HG02970 (cell line): ENCODE data around the gene EML1.
"Not testable (repeated sequence)": the region's sequence is repeated elsewhere in the genome, so short reads cannot be mapped to it uniquely, and the experiment has no call there.

Source experiments
- ATAC-seq: cut with Tn5 transposase; IDR thresholded peaks from one replicate; pipeline ENCODE4 v1.9.1; 2021; ENCODE audit warnings: mild to moderate bottlenecking, moderate library complexity, moderate number of reproducible peaks; ENCODE audit not compliant: unreplicated experiment, low FRiP score

EML1 gene

DNA sequence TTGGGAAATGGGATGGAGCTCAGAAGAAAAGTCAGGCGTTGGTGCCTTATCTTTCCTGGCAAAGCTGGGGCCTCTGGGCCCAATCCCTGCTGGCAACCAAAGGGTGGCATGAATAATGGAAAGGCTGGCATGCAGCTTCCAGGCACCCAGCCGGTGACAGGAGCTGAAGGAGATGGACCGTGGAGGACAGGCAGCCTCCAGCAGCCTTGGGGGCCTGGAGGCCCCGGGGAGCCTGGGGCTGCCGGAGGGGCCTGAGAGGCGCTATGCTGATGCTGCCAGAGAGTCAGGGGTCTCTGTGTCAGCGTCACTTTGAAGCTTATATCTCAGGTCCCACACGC lies 38.2 kb upstream of the EML1 start:
- no peak for ATAC-seq

DNA sequence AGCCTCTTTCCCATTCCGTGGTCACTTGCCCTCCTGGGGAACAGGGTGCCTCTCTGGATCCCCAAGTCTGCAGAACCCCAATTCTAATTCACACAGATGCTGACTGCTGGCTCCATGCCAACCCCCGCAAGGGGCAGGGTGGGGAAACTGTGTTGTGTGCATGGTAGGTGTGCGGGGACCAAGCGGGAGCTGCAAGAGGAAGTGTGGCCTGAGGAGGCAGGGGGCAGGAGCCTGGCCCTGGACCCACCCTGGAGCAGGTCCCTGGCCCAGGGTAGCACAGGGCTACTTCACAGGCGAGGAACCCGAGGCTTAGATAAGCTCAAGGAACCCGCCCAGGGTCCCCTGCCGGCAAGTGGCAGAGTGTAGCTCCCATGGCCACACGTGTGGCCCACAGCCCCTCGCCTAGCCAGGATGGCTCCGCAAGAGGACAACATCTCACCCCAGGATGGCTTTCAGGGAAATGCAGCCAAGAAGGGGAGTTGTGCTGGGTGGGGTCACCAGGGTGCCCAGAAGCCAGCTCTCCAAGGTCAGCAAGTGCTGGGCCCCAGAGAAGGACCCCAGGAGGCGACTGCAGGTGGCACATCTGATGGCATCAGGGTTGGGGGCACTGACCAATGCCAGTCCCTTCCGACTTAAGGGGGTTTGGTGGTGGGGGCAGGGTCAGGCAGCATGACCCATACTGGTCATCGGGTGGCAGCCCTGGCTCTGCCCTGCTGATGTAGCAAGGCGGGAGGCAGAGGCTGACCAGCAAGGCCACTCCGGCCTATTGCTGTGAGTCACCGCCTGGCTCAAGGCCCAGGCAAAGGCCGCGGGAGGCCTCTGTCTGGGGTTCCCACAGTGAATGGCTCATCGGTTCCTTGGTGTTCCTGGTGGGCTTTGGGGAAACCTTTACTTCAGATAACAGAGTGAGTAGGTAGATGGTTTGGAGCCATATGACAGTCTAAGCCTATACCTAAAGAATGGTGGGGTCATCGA lies 37.3 kb upstream of the EML1 start:
- no peak for ATAC-seq

DNA sequence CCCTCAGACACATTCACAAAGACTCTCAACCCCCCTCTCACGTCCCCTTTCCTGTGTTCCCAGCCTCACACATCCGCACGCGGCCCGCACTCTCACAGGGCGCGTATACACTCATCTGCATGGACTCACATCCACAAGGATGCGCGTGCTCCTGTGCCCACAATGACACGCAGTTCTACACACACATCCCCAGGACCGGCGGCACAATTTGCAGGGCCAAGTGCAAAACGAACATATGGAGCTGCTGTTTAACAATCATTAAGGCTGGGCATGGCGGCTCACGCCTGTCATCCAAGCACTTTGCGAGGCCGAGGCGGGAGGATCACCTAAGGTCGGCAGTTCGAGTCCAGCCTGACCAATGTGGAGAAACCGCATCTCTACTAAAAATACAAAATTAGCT lies 36.4 kb upstream of the EML1 start:
- ATAC-seq: no peak

DNA sequence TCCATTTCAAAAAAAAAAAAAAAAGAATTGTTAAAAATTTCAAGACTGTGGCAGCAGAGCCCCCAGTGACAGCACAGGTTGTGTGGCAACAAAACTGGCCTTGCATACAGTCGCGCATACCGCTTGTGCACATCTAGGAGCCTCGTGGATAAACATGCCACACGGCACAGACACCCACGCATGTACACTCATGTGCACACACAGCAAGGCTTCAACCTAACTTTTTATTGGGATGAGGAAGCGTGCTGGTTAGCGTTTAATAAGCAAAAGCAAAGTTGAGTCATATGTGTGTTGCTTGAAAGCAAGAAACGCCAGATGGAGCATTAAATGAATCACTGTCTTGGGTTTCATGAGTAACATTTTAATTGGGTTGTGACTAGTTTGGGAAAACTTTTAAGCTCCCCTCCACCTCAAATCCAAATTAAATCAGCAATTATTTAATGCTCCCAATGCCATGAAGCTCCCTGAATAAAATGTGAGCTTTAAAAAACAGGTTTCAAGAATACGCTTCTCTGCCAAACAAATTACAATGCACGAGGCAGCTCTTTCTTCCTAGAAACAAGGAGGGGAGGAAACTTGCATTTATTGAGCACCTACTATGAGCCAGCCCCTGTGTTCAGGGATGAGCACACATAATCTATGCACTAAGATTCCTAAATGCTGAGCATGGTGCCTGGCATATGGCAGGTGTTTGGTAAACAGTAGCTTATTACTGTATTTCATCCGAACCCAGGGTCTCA lies 35.7 kb upstream of the EML1 start:
- ATAC-seq: no peak

DNA sequence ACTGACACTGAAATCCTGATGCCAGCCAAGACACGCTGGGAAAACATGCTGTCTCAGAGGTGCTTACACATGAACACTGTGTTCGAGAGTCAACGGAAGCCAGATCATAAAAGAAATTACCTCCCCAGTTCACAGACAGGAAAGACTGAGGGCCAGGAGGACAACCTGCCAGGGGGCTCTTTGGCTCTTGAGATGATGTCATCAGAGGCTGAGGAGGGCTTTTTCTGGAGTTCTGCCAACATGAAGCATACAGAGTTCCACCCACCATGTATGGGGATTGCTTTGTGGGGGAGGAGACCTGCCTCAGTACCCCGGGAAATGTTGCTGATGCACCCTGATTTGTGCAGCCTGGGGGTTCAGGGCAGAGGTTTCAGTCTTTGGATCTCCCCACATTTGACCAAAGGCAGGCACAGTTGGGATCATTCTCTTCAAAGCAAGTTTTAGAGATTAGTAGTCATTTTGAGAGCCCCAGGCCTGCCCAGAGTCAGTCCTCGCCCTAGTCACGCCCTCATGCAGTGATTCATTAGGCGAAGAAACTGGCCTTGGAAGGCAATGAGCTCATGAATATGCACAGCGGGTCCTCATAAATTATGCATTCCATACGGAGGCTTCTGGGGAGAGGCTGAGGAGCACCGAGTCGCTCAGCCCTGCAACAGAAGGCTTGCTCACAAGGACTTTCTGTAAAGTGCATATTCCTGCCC lies 34.9 kb upstream of the EML1 start:
- no peak for ATAC-seq

DNA sequence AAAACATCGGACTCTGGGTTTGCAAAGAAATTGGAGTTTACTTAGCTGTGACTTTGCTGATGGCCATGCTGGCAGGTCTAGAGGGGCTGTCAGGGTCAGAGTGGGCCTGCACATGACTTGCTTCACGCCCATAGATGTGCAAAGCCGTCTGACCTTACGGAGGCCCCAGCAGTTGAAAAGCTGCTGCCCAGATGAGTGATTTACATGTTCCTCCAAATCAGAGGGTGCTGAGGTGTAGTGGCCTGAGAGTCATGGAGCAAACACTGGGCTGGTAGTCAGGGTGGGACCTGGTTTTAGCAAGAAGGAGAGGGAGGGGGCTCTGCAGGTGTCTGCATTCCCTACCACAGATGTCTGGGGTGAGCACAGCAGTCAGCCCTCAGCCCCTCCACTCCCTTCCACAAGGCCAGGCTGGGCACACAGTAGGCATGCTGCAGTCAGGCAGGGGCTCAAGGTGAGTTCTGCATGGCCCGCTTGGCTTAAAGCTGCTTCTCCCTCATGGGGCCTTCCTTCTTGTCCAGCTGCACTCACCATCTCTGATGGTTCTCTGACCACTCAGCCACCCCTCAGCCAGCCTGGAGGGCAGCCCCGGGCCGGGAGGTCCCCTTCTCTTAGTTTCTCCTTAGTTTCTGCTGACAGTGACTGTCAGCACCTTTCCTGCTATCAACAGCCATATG lies 34.2 kb upstream of the EML1 start:
- ATAC-seq: no peak

DNA sequence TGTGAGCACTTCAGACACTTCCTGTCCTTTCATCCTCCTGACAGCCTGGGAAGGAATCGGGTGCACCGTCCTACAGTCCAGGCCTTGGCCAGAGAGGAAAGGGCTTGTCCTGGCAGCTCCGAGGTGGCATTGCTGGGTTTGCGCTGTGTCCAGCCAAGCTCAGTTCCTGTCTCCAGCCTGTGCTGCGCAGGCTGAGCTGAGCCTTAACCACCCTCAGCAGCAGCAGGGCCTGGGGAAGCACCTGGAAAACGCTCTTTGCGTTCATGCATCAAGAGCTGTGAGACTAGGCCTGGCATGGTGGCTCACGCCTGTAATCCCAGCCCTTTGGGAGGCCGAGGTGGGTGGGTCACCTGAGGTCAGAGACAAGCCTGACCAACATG lies 33.7 kb upstream of the EML1 start:
- no peak for ATAC-seq

DNA sequence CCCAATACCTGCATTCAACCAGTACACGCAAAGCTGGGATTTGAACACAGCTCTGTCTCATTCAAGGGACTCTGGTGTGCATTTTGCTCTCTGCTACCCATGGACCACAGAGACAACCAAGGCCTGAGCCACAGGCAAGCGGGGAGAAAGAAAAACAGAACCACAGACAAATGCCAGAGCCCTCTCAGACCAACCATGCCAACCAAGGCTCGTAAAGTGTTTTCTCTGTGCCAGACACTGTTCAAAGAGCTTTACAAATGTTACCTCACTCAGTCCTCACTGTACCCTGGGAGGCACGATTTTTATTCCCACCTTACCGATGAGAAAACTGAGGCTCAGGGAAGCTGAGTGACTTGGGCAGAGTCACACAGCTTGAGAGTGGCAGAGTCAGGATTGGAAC lies 32.4 kb upstream of the EML1 start:
- no peak for ATAC-seq

DNA sequence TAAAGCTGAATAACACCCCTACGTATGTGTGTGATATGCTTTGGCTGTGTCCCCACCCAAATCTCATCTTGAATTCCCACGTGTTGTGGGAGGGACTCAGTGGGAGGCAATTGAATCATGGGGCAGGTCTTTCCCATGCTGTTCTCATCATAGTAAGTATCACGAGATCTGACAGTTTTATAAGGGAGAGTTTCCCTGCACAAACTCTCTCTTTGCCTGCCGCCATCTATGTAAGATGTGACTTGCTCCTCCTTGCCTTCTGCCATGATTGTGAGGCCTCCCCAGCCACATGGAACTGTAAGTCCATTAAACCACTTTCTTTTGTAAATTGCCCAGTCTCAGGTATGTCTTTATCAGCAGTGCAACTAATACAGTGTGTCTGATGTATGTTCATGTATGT lies 30.3 kb upstream of the EML1 start:
- not testable (repeated sequence) for ATAC-seq

DNA sequence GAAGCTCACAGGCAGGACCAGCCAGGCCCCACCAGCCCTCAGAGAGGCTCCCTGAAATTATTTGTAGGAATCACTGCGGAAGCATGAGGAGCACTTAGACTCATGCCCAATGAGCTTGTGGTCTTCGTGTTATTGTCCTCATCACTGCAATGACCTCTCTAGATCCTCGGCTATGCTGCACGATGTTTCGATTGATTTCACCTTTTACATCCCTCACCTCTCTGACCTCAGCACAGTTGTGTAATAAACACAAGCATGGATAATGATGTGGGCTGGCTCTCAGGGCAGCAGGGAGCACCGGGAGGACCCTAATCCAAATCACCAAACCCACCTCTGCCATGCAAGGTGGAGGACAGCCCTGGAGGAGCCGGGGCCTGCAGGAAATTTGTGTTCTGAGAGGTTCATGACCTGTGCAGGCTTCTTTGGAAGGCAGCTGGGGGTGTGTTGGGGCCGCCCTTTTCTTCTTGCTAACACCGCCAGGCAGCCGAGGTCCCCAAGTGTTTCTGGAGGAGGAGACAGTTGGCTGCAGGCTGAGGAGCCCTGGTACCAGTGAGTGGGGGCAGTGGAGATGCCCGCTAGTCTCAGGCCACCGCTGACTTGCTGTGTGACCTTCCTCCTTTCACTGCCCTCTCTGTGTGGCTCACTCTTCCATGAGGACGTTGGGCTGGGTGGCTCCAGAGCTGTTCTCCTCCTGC lies 29.5 kb upstream of the EML1 start:
- no peak for ATAC-seq

DNA sequence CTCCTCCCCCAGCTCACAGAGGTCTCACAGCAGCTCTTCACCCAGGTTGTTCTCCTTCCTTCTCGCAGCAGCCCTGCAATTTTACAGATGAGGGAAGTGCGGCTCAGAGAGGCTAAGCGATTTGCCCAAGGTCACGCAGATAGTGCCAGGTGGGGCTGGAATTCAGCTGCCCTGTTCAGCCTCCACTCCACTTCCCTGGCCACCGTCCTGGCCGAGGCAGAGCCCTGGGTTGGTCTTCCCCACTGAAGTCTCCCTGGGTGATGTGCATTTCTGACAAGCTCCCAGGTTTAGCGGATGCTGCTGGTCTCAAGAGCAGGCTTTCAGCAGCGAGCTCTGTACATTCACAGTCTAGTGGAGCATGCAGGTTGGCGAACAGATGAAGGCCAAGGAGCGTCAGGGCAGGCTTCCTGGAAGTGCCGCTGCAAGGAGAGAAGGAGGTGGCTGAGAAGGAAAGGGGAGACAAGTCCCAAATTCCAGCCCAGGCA lies 28.9 kb upstream of the EML1 start:
- no peak for ATAC-seq

DNA sequence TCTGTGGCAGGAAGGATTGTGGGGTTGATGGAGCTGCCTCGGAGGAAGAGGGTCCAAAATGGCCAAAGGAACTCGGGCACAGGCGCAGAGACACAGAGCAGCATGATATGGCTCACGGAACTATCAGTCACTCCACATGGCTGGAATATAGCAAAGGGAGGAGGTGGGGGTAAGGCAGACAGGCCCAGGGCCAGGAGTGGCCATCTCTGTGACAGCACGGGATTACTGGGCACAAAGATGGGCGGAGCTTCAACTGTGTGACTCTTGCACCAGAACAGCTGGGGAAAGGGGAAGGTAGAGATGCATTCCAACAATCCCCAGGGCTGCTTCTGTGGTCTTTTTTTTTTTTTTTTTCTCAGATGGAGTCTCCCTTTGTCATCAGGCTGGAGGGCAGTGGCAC lies 24.8 kb upstream of the EML1 start:
- ATAC-seq: no peak

DNA sequence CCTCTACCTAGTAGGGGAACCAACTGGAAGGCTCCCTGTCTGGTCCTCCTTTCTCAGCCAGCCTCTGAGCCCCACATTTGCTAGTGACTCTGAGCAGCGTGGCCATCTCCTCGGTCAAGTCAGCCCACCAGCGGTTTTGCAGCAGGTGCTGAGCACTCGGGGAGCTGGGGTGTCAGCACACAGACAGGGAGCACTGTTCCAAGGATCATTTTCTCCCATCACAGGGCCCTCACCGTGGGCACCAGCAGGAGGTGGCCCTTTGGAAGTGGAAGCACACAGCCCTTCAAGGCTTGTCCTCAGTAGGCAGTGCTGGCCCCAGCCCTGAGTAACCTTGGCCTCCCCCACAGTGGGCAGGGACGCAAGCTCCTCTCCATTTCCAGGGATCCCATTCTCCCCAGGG lies 24.1 kb upstream of the EML1 start:
- ATAC-seq: no peak

DNA sequence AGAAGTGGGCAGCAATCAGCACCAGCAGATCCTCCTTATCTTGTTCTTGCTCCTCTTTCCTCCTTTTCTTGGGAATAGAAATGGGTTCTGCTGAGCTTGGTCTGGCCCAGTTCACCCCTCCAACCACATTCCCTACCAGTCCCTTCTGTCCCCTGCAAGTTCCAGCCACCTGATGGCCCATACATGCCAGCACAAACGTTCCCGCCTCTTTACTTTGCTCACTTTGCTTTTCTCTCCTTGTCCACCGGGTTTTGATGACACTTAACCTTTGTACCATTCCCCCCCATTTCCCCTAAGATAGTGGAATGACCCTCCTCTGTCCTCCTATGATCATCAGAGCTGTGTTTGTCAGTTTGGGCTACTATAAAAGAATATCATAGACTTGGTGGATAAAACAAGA lies 23.4 kb upstream of the EML1 start:
- no peak for ATAC-seq

DNA sequence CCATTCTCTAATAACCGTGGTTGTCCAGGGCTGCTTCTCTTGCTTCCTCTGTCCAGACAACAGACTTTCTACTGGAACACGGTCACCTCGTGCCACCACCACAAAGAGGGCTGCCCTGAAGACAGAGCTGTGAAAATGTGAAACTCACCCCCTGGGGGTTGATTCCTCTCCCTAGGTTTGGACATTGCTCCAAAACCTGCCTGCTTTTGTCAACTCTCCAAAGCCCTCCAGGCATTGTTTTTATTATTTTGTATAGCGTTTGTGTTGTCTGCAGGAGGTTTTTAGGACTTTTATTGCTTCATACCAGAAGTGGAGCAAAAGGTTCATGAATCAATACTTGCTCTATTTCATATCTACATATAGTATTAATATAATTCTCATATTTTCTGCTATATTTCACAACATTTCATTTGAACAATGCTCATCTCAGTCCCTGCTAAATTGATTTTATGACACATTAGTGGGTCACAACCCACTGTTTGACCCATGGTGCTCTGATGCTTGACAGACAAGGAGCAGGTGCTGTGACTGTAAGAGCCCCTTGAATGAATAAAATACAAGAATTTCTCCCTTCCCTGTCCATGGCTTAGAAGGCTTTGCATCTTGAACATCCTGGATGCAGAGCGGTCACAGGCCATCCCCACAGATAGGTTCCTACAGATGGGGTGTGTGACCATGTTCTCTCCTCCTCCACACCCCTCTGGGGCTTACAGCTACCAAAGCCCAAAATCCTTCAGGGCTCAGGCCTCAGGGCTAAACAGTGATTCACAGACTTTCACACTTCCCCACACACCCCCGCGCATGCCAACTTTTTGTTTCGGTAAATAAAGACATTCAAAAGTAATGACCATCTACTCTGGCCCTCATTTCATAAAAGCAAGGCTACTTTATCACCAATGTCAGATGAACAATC lies 20.6 kb upstream of the EML1 start:
- no peak for ATAC-seq

DNA sequence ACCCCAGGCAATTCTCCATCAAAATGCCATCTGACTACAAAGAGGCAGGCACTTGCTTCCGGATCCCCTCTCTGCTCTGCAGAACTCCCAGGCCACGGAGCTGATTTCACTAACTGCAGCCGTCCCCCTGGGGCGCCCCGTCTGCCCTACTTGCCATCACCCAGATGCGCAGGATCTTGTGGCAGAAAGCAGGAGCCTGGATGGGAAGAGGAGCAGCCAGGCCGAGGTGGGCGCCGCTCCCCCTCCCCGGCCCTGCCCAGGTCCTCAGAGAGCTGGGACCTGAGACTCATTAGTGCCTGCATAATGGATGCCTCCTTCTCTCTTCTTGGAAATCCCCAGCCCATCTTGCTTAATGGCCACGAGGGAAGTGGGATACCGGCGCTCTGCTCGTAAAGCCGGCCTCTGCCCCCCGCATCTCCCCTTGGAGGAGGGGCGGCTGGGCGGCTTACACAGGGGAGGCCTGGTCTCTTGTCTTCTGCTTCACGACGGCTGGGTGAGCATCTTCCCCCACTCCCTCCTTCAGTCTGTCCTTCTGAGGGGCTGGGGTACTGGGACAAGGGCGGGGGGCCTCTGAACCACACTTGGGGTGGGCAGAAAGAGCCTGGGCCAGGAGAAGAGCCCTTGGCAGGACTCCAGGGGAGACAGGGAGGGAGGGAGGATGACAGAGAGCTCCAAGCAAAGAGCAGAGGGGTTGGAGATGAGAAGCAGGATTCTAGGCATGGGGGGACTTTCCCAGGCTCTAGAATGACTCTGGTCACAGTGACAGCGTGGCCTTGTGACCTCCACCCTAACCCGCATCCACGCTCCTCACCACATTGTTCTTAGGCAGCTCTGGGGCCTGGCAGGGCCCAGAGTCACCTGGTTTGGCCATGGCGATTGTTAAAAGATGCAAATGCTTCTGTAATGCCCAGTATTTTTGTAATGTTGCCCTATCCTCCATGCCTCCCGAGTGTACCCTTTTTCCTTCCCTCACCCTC lies 19.4 kb upstream of the EML1 start:
- no peak for ATAC-seq

DNA sequence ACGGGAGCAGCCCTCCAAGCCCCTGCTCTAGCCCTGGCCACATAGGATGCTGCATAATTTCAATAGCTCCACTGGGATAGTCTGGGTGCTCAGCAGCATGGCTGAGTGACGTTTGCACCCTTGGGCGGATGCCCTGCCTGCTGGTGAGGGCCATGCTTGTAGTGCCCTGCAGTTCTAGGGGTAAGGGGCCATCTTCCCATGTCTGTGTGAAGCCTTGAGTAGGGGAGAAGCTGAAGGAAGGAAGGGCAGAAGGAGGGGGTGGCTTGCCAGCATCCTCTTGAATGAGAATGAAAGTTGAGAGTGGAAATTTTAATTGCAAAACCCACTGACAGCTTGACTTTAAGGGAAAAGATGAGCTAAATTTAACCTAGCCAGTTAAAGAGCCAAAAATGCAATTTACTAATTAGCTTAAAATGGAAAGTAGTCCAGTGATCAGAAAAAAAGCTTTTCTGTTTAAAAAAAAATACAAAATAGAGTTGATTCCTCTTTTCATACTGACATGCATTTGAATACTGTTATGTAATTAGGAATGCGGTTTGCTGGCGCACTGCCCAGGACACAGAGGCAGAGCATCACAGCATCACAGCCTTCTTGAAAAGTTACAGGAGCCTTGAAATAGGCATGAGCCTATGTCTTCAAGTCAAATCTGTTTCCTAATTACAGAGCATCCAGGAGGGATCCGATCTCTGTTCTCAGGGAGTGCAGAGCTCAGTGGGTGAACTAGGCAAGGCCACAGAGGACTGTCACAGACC lies 18.5 kb upstream of the EML1 start:
- no peak for ATAC-seq
